Measurements from ENCODE around the gene CPOX. TPM values are rescaled to one million over a fixed set of nuclear protein-coding genes. Genes with fewer than 3 reads are reported as not detected.

Gene CPOX
- total and polyA plus RNA-seq, 10 of the 15 experiments (the other 5 are each of a cell fraction or from before 2014, with no cell fraction given), result 40.7 to 72.6 (median 64.5) TPM

GRCh38 chr3:98561727-98562521 is 31.5 kb downstream of the CPOX start (continued):
- TF ChIP-seq SUZ12 (IDR thresholded peaks at IDR 0.05; ENCODE audit: unreplicated experiment) (no peak), JUNB (IDR thresholded peaks at IDR 0.05) (peak; percentile 27; the same call in 1 of the 2 replicates), POLR2AphosphoS5 (IDR thresholded peaks at IDR 0.05; ENCODE audit: low read length) (peak; percentile 99), HDGF (IDR thresholded peaks at IDR 0.05) (no peak), DPF2 (IDR thresholded peaks at IDR 0.05) (0 out of 2 replicates have a peak, but pooled peaks have one; percentile 30), PBX3 (IDR thresholded peaks at IDR 0.05; ENCODE audit: insufficient replicate concordance, low read depth, low read length) (no peak), ZNF274 (IDR thresholded peaks at IDR 0.05; ENCODE audit: insufficient read depth, insufficient read length) (no peak), LARP7 (IDR thresholded peaks at IDR 0.05) (no peak), CBFB (IDR thresholded peaks at IDR 0.05; ENCODE audit: low read depth) (peak; percentile 53; the same call in 1 of the 2 replicates)

- Histone ChIP-seq H3K9ac (ENCODE audit: control insufficient read depth, insufficient read depth, low read length) (peak overlapping the region; percentile 99), H3K27ac (ENCODE audit: control insufficient read depth, insufficient read depth) (peak overlapping the region; percentile 100), H3K79me2 (ENCODE audit: control insufficient read depth, insufficient read depth, low read length) (peaks cover 91% of the 10 kb centered on the region), H3K9me3 (replicated peaks; ENCODE audit: control insufficient read depth, insufficient read depth, low read length) (no peaks in the 10 kb centered on the region; the same call in 2 of the 3 replicates), H3K4me1 (ENCODE audit: control insufficient read depth, insufficient read depth, low read length) (peaks cover 38% of the 10 kb centered on the region), H3K27me3 (replicated peaks in 1 of 2; ENCODE audit: control insufficient read depth in 2 of 2, insufficient read depth in 2 of 2, low read length in 1 of 2) (no peaks in the 10 kb centered on the region), H3K4me3 (peak overlapping the region; percentile 66; the same call in 1 of the 2 replicates), H2AFZ (ENCODE audit: control insufficient read depth, low read depth, low read length) (no peak overlapping the region), H3K4me2 (ENCODE audit: control insufficient read depth, insufficient read depth) (peak overlapping the region; percentile 94), H4K20me1 (ENCODE audit: control insufficient read depth, insufficient read depth) (no peaks in the 10 kb centered on the region), H3K36me3 (ENCODE audit: control insufficient read depth in 2 of 2, insufficient read depth in 2 of 2, low read length in 1 of 2) (no peaks in the 10 kb centered on the region)
- DNase-seq (ENCODE audit: low read depth, low spot score) (no peak), ATAC-seq (peak; percentile 5), FAIRE-seq (no peak)
- WGBS (ENCODE audit: insufficient coverage, insufficient replicate concordance, low lambda C conversion rate, missing lambda C conversion rate), result 0% methylated on average over 2 of the region's 2 CpGs
- CTCF ChIA-PET, result interaction anchor here (0.9 to 3.2 kb wide), 5 partner anchors 10 to 32 kb away, joined by 3 to 24 read pairs (median 7); no protein-coding TSS in a partner anchor
- SMC1A ChIA-PET (ENCODE audit: uncharacterized antibody, unreplicated experiment), result interaction anchor here (0.8 to 23.6 kb wide), 10 partner anchors 9 to 185 kb away, joined by 3 to 603 read pairs (median 6); partner anchors contain the start of gene GPR15
- BruUV-seq (replicated peaks), result no TSS peak
- POLR2A ChIA-PET, result interaction anchor here (1.0 to 23.2 kb wide), 5 partner anchors 15 to 38 kb away, joined by 3 to 350 read pairs (median 6); partner anchors contain the start of genes CLDND1, CPOX and GPR15
- intact Hi-C loops (cut with micrococcal nuclease; ENCODE audit: unreplicated experiment), result no loop called here
- in situ Hi-C loops (cut with MboI), result loop anchor here (5.0 kb wide), 1 partner anchor 34 kb away; no protein-coding TSS in a partner anchor
- RAD21 ChIA-PET (ENCODE audit: unreplicated experiment), result interaction anchor here (1.6 to 20.2 kb wide), 7 partner anchors 11 to 187 kb away, joined by 3 to 511 read pairs (median 27); partner anchors contain the start of gene GPR15
- no peak for TF ChIP-seq RAD51 (IDR thresholded peaks at IDR 0.05)
- 0 out of 2 replicates have a peak, but pooled peaks have one; percentile 17 for TF ChIP-seq NBN (IDR thresholded peaks at IDR 0.05)
- TF ChIP-seq CREM (IDR thresholded peaks at IDR 0.05; ENCODE audit: low read depth), result peak; percentile 35; the same call in 1 of the 2 replicates
- 0 out of 2 replicates have a peak, but pooled peaks have one; percentile 37 for TF ChIP-seq TAF1 (IDR thresholded peaks at IDR 0.05; ENCODE audit: borderline replicate concordance, low read depth, low read length)
- 0 out of 2 replicates have a peak, but pooled peaks have one; percentile 29 for TF ChIP-seq PML (IDR thresholded peaks at IDR 0.05; ENCODE audit: low read length)
- TF ChIP-seq EED (IDR thresholded peaks at IDR 0.05; ENCODE audit: low read depth), result peak; percentile 84
- peak; percentile 60 for TF ChIP-seq POLR2A (IDR thresholded peaks at IDR 0.05; ENCODE audit: low read depth, low read length)
- peak; percentile 70; the same call in 1 of the 2 replicates for TF ChIP-seq NFIC (IDR thresholded peaks at IDR 0.05; ENCODE audit: low read depth, low read length)
- peak; percentile 48 for TF ChIP-seq SKIL (IDR thresholded peaks at IDR 0.05; ENCODE audit: low read depth, poor library complexity, severe bottlenecking)
- TF ChIP-seq ZBED1 (IDR thresholded peaks at IDR 0.05; ENCODE audit: borderline replicate concordance), result peak; percentile 81; the same call in 1 of the 2 replicates
- 0 out of 2 replicates have a peak, but pooled peaks have one; percentile 22 for TF ChIP-seq PAX5 (IDR thresholded peaks at IDR 0.05; ENCODE audit: borderline replicate concordance, low read depth, low read length)
- 0 out of 2 replicates have a peak, but pooled peaks have one; percentile 26 for TF ChIP-seq CBX5 (IDR thresholded peaks at IDR 0.05; ENCODE audit: low read depth)
Measured at GRCh38 chr3:98560911-98561310, 32.5 kb downstream of the CPOX start.

Measured in GM12878 (cell line).